Nephron (organoid): ENCODE data around the gene CCN6.
"Not testable (repeated sequence)": the region's sequence is repeated elsewhere in the genome, so short reads cannot be mapped to it uniquely, and the experiment has no call there.

Experiments
- H3K27ac Mint-ChIP-seq, 3 experiments: 2 replicates each; pipeline ENCODE4 v1.8.0; 2020; ENCODE audit warnings: mixed read lengths in 3 of 3, mild to moderate bottlenecking in 2 of 3, moderate library complexity in 1 of 3
- H3K27me3 Mint-ChIP-seq: 2 replicates; pipeline ENCODE4 v1.8.0; 2021; ENCODE audit warnings: low read depth, mild to moderate bottlenecking, moderate library complexity, mixed read lengths
- H3K36me3 Mint-ChIP-seq: 2 replicates; pipeline ENCODE4 v1.8.0; 2020; ENCODE audit warnings: low read depth, mixed read lengths
- H3K4me1 Mint-ChIP-seq: 2 replicates; pipeline ENCODE4 v1.8.0; 2020; ENCODE audit warnings: mixed read lengths
- H3K4me3 Mint-ChIP-seq, 3 experiments: 2 replicates each; pipeline ENCODE4 v1.8.0; 2020; ENCODE audit warnings: mild to moderate bottlenecking in 3 of 3, mixed read lengths in 3 of 3, moderate library complexity in 2 of 3
- H3K9me3 Mint-ChIP-seq: 2 replicates; pipeline ENCODE4 v1.8.0; 2020; ENCODE audit warnings: mixed read lengths
- CTCF ChIP-seq, 3 experiments: fragments of 200-600 bp; sonication (generic); IDR thresholded peaks; one replicate each; pipeline ENCODE4 v1.5.0; 2021; ENCODE audit warnings: antibody characterized with exemption in 3 of 3; ENCODE audit not compliant: unreplicated experiment in 3 of 3

CCN6 gene

GRCh38 chr6:112049026-112049799 is 4.7 kb upstream of the CCN6 start:
- no peak overlapping the region for H3K4me3 Mint-ChIP-seq
- H3K4me1 Mint-ChIP-seq = peaks cover 12% of the 10 kb centered on the region
- H3K9me3 Mint-ChIP-seq = peaks cover 10% of the 10 kb centered on the region
- no peaks in the 10 kb centered on the region for H3K36me3 Mint-ChIP-seq
- H3K27ac Mint-ChIP-seq = peak overlapping the region in 1 of 3 experiments; percentile 17
- TF ChIP-seq CTCF (IDR thresholded peaks at IDR 0.05; ENCODE audit: unreplicated experiment in 3 of 3) = no peak
- H3K27me3 Mint-ChIP-seq = no peaks in the 10 kb centered on the region

GRCh38 chr6:112049996-112050395 is 3.9 kb upstream of the CCN6 start:
- Mint-ChIP-seq H3K27ac (no peak overlapping the region), H3K27me3 (no peaks in the 10 kb centered on the region), H3K9me3 (peaks cover 10% of the 10 kb centered on the region), H3K4me3 (no peak overlapping the region), H3K36me3 (no peaks in the 10 kb centered on the region), H3K4me1 (peaks cover 8% of the 10 kb centered on the region)
- no peak for TF ChIP-seq CTCF (IDR thresholded peaks at IDR 0.05; ENCODE audit: unreplicated experiment in 3 of 3)

GRCh38 chr6:112050429-112050828 is 3.5 kb upstream of the CCN6 start:
- Mint-ChIP-seq H3K27ac (no peak overlapping the region), H3K4me3 (no peak overlapping the region), H3K9me3 (peaks cover 10% of the 10 kb centered on the region), H3K27me3 (no peaks in the 10 kb centered on the region), H3K36me3 (no peaks in the 10 kb centered on the region), H3K4me1 (peaks cover 6% of the 10 kb centered on the region)
- no peak for TF ChIP-seq CTCF (IDR thresholded peaks at IDR 0.05; ENCODE audit: unreplicated experiment in 3 of 3)

GRCh38 chr6:112051251-112051740 is 2.6 kb upstream of the CCN6 start:
- H3K9me3 Mint-ChIP-seq, H3K4me3 Mint-ChIP-seq, H3K36me3 Mint-ChIP-seq, H3K4me1 Mint-ChIP-seq, H3K27ac Mint-ChIP-seq, H3K27me3 Mint-ChIP-seq: not testable (repeated sequence)

- Mint-ChIP-seq H3K4me1 (peaks cover 6% of the 10 kb centered on the region), H3K27me3 (no peaks in the 10 kb centered on the region), H3K4me3 (no peak overlapping the region), H3K36me3 (no peaks in the 10 kb centered on the region), H3K9me3 (peaks cover 10% of the 10 kb centered on the region), H3K27ac (peak overlapping the region in 2 of 3 experiments; percentile 10 to 35)
- TF ChIP-seq CTCF (IDR thresholded peaks at IDR 0.05; ENCODE audit: unreplicated experiment in 3 of 3) = no peak
Measured at GRCh38 chr6:112054555-112055190, 769 bp downstream of the CCN6 start.

GRCh38 chr6:112058243-112059032 is 4.5 kb downstream of the CCN6 start:
- Mint-ChIP-seq H3K27me3 (no peaks in the 10 kb centered on the region), H3K9me3 (no peaks in the 10 kb centered on the region), H3K27ac (no peak overlapping the region), H3K36me3 (no peaks in the 10 kb centered on the region), H3K4me3 (no peak overlapping the region), H3K4me1 (peaks cover 6% of the 10 kb centered on the region)
- TF ChIP-seq CTCF (IDR thresholded peaks at IDR 0.05; ENCODE audit: unreplicated experiment in 3 of 3) = no peak
